HG03521 (cell line): Measurements from ENCODE around the gene SFXN4.
"Not testable (repeated sequence)": the region's sequence is repeated elsewhere in the genome, so short reads cannot be mapped to it uniquely, and the experiment has no call there.

Source experiments
- ATAC-seq: cut with Tn5 transposase; IDR thresholded peaks from one replicate; pipeline ENCODE4 v1.9.1; 2021; ENCODE audit warnings: mild to moderate bottlenecking, moderate library complexity; ENCODE audit not compliant: unreplicated experiment

Gene SFXN4

DNA sequence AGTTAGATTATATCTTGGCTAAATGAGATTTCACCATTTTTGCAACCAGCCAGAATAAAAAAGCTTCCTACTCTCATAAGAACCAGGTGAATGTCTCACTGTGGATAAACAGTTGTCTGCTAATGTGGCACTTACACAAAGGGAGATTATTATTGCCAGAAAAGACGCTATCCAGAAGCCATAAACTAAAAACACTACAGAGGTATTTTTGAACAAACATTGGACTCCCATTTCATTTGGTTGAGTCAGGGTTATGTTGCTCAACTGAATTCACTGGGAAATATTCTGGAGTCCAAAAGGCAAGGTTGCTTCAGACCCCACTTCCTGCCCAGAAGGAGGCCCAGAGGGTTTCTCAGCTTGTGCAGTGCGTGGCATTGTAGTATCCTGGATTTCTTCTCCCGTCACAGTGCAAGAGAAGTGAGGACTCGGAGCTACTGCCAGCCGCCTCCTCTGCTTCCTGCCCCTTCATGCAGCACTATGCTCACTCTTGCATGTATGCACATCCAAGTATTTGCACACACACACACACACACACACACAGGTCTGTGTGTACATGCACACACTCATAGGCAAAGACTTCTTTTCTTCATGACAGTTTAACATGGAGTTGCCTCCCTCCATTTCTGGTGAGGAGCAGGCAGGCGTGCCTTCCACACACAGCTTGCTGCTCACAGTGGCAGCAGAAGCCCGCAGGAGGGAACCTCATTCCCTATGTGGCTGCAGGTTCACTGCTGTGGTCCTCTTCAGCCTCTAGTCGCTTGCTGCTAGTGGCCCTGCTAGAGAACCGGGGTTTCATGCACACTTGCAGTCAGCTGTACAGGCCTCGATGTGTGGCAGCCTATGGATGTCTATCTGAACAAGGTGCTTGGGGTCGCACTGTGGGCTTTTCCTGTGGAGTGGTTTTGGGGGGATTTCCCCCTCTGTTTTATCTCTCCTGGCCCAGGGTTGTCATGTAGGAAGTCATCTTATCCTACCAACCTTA, 51.5 kb downstream of the SFXN4 start:
- ATAC-seq: no peak

- no peak for ATAC-seq
Measured at GRCh38 chr10:119112056-119112455, 53.5 kb downstream of the SFXN4 start.

DNA sequence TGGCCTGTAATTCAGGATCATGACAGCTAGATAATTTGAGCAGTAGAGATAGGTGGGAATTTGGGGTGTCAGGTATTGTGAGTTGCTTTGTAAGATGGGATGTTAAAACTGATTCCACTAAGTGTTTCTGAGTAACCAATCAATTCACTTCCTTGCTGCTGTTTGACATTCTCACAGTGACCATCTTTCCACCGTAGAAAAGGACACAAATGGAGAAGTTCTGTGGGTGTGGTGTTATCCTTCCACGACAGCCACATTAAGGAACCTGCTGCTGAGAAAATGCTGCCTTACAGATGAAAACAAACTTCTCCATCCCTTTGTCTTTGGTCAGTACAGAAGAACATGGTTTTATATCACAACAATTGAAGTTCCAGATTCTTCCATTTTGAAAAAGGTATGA, 57.7 kb downstream of the SFXN4 start:
- not testable (repeated sequence) for ATAC-seq

DNA sequence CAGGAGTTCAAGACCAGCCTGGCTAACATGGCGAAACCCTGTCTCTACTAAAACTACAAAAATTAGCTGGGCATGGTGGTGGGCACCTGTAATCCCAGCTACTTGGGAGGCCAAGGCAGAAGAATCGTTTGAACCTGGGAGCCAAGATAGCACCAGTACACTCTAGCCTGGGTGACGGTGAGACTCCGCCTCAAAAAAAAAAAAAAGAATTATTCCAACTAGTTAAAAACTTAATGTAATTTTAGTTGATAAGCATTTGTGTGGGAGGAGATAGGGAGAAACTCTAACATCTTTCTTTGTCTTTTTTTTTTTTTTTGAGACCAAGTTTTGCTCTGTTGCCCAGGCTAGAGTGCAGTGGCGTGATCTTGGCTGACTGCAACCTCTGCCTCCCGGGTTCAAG, 58.4 kb downstream of the SFXN4 start:
- ATAC-seq: not testable (repeated sequence)

DNA sequence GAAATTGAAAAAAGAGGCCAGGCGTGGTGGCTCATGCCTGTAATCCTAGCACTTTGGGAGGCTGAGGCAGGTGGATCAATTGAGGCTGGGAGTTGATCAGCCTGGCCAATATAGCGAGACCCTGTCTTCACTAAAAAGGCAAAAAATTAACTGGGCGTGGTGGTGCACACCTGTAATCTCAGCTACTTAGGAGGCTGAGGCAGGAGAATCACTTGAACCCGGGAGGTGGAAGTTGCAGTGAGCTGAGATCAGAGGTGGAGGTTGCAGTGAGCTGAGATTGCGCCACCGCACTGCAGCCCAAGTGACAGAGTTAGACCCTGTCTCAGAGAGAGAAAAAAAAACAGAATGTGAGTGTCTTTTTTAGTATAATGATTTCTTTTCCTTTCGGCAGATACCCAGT, 59.6 kb downstream of the SFXN4 start:
- not testable (repeated sequence) for ATAC-seq

- ATAC-seq: no peak
Measured at GRCh38 chr10:119105155-119105554, 60.4 kb downstream of the SFXN4 start.

GRCh38 chr10:119104654-119105015, 60.9 kb downstream of the SFXN4 start:
- ATAC-seq: no peak

DNA sequence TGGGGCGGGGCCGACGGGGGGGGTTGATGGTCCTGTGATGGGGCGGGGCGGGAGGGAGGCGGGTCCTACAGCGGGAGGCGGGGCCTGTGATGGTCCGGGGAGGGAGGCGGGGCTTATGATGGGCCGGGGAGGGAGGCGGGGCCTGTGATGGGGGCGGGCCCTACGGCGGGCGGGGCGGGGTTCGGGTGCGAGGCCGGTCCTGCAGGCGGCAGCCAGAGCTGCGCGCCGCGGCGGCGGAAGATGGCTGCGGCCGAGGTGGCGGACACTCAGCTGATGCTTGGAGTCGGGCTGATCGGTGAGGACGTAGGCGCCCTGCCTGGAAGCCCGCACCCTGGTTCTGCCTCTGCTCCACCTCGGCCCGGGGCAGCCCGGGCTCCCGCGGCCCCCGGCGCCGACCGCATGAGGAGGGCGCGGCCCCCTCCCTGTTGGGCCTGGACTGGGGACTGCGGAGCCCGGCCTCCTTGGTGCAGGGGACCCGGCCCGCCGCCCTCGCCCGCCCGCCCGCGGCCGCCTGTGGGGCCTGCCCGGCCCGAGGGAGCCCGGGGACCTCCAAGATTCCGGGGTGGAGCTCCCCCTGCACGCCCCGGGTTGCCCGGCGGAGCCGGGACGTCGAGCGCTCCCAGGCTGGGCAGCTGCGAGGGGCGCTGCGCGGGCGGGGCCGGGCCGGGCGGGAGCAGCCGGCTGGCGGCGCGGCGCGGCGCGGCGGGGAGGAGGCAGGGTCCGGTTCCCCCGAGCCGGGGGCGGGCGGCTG, 61.4 kb downstream of the SFXN4 start, which contains the start of gene DENND10:
Gene DENND10, plus strand, starts transcription at position 211 of the 751 bp plus-strand sequence. Its CDS starts 30 bp downstream, at position 241.
- ATAC-seq: peak; percentile 82

- no peak for ATAC-seq
Measured at GRCh38 chr10:119103241-119103902, 62.1 kb downstream of the SFXN4 start.

DNA sequence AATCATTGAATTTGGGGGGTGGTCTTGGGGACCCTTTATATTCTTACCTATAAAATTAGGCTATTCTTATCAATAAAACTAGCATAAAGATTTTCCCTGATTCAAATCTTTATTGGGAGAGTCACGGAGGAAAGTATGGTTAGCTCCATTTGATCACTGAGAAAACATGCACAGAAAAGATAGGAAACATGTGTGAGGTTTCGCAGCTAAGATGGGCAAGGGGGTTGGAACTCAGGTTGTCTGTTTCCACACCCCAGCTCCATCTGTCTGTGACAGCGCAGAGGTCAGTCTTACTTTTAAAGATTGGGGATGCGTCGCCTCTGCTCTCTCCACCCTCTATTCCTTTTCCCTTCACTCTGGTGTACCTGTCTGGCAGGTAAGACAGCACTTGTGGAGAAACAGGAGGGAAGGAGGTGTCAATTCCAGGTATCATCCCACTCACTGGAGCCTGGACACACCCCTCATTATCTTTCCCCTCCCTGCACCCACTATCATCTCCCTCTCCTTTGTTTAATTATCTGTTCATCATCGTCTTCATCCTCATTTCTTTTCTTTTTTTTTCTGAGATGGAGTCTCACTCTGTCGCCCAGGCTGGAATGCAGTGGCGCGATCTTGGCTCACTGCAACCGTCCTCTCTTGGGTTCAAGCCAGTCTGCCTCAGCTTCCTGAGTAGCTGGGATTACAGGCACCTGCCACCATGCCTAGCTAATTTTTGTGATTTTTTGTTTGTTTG, 64.0 kb downstream of the SFXN4 start:
- no peak for ATAC-seq

GRCh38 chr10:119100434-119101238, 64.9 kb downstream of the SFXN4 start:
- ATAC-seq: no peak

- no peak for ATAC-seq
Measured at GRCh38 chr10:119098576-119098975, 66.9 kb downstream of the SFXN4 start.

DNA sequence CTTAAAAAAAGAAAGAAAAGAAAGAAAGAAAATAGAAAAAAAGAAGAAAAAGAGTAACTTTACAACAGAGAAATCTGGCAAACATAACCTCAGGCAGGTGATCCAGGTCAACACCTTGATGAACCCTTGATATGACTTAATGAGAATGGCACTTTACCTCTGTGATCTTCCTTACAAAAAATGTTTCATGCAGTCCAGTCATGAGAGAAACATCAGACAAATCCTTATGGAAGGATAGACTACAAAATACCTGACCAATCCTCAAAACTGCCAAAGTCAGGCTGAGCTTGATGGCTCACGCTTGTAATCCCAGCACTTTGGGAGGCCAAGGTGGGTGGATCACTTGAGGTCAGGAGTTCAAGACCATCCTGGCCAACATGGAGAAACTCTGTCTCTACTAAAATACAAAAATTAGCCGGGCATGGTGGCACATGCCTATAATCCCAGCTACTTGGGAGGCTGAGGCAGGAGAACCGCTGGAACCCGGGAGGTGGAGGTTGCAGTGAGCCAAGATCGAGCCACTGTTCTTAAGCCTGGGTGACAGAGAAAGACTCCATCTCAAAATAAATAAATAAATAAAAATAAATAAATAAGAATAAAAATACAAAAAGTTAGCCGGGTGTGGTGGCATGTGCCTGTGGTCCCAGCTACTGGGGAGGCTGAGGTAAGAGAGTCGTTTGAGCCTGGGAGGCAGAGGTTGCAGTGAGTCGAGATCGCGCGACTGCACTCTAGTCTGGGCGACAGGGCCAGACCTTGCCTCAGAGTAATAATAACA, 68.7 kb downstream of the SFXN4 start:
- ATAC-seq: not testable (repeated sequence)

DNA sequence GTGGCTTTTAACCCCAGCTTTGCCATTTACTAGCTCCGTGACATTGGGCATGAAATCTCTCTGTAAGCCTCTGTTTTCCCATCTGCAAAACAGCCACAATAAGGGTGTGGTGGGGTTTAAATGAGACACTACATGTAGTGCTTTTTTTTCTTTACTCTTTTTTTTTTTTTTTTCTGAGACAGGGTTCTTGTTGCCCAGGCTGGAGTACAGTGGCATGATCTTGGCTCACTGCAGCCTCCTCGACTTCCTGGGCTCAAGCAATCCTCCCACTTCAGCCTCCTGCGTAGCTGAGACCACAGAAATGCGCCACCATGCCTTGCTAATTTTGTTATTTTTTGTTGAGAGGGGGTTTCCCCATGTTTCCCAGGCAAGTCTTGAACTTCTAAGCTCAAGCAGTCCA, 69.9 kb downstream of the SFXN4 start:
- ATAC-seq: no peak

DNA sequence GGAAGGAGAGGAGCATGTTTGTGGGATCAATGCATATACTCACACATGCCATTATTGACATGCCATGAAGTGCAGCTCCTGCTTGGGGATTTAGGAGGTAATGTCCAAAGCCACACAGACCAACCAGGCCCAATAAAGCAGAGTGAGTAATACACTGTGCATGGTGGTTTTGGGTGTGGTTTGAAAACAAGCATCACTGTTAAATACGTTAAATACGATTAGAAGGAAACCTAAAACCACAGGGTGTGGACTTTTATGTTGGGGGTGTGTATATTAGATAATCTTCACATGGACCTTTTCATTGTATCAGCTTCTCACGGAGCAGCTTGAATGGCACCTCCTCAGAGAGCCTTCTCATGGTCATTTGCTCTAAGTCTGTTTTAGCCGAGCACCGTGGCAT, 74.5 kb downstream of the SFXN4 start:
- no peak for ATAC-seq
